ENCODE results near the gene OPCML. TPM values are rescaled to one million over a fixed set of nuclear protein-coding genes. Genes with fewer than 3 reads are reported as not detected.

OPCML gene
- total RNA-seq, 2 experiments from 2014 or later: not detected

- H3K4me1 Mint-ChIP-seq (ENCODE audit: low read depth): no peaks in the 10 kb centered on the region
- no peaks in the 10 kb centered on the region for H3K36me3 Mint-ChIP-seq
- H3K4me3 Mint-ChIP-seq: no peak overlapping the region
- no peak for DNase-seq
- POLR2A ChIA-PET: no interaction called here
- H3K27me3 Mint-ChIP-seq: peaks cover 4% of the 10 kb centered on the region
- CTCF ChIA-PET: no interaction called here
- intact Hi-C loops (cut with micrococcal nuclease): no loop called here
- H3K27ac Mint-ChIP-seq: no peak overlapping the region
- H3K9me3 Mint-ChIP-seq: no peaks in the 10 kb centered on the region
Measured at GRCh38 chr11:132771746-132772145, 760.6 kb downstream of the OPCML start.

GRCh38 chr11:132770829-132771530 lies 761.3 kb downstream of the OPCML start:
- H3K4me1 Mint-ChIP-seq (ENCODE audit: low read depth): no peaks in the 10 kb centered on the region
- H3K27ac Mint-ChIP-seq: no peak overlapping the region
- no peak overlapping the region for H3K4me3 Mint-ChIP-seq
- CTCF ChIA-PET: no interaction called here
- peaks cover 4% of the 10 kb centered on the region for H3K27me3 Mint-ChIP-seq
- no peaks in the 10 kb centered on the region for H3K36me3 Mint-ChIP-seq
- POLR2A ChIA-PET: no interaction called here
- intact Hi-C loops (cut with micrococcal nuclease): no loop called here
- no peak for DNase-seq
- no peaks in the 10 kb centered on the region for H3K9me3 Mint-ChIP-seq

- POLR2A ChIA-PET: no interaction called here
- Mint-ChIP-seq H3K9me3 (peaks cover 20% of the 10 kb centered on the region), H3K4me1 (ENCODE audit: low read depth) (no peaks in the 10 kb centered on the region)
Measured at GRCh38 chr11:132763503-132763902, 768.8 kb downstream of the OPCML start.

GRCh38 chr11:132755934-132756333 lies 776.4 kb downstream of the OPCML start:
- DNase-seq: no peak
- Mint-ChIP-seq H3K4me3 (no peak overlapping the region), H3K9me3 (peaks cover 25% of the 10 kb centered on the region), H3K27ac (no peak overlapping the region), H3K27me3 (no peaks in the 10 kb centered on the region), H3K36me3 (no peaks in the 10 kb centered on the region), H3K4me1 (ENCODE audit: low read depth) (no peaks in the 10 kb centered on the region)
- ChIA-PET CTCF (no interaction called here), POLR2A (no interaction called here)
- intact Hi-C loops (cut with micrococcal nuclease): no loop called here

More at GRCh38 chr11:132763503-132763902, 768.8 kb downstream of the OPCML start:
- H3K4me3 Mint-ChIP-seq: no peak overlapping the region
- no peak overlapping the region for H3K27ac Mint-ChIP-seq
- CTCF ChIA-PET: interaction anchor here (0.6 kb wide), 1 partner anchor 13 kb away, joined by 3 read pairs; no protein-coding TSS in a partner anchor
- no peaks in the 10 kb centered on the region for H3K36me3 Mint-ChIP-seq
- DNase-seq: no peak
- intact Hi-C loops (cut with micrococcal nuclease): no loop called here
- H3K27me3 Mint-ChIP-seq: peaks cover 4% of the 10 kb centered on the region

- intact Hi-C loops (cut with micrococcal nuclease): no loop called here
- no peak overlapping the region for H3K27ac Mint-ChIP-seq
- CTCF ChIA-PET: no interaction called here
- H3K4me1 Mint-ChIP-seq (ENCODE audit: low read depth): no peaks in the 10 kb centered on the region
- H3K4me3 Mint-ChIP-seq: no peak overlapping the region
- DNase-seq: no peak
- H3K36me3 Mint-ChIP-seq: no peaks in the 10 kb centered on the region
- POLR2A ChIA-PET: no interaction called here
- H3K9me3 Mint-ChIP-seq: peaks cover under 1% of the 10 kb centered on the region
- no peaks in the 10 kb centered on the region for H3K27me3 Mint-ChIP-seq
Measured at GRCh38 chr11:132751516-132752250, 780.6 kb downstream of the OPCML start.

- DNase-seq: no peak
- Mint-ChIP-seq H3K4me3 (no peak overlapping the region), H3K4me1 (ENCODE audit: low read depth) (no peaks in the 10 kb centered on the region), H3K27ac (no peak overlapping the region), H3K36me3 (no peaks in the 10 kb centered on the region), H3K9me3 (no peaks in the 10 kb centered on the region), H3K27me3 (no peaks in the 10 kb centered on the region)
- ChIA-PET CTCF (no interaction called here), POLR2A (no interaction called here)
- intact Hi-C loops (cut with micrococcal nuclease): no loop called here
Measured at GRCh38 chr11:132746305-132746704, 786.0 kb downstream of the OPCML start.

GRCh38 chr11:132745306-132745705 lies 787.0 kb downstream of the OPCML start:
- no peaks in the 10 kb centered on the region for H3K4me1 Mint-ChIP-seq (ENCODE audit: low read depth)
- ChIA-PET CTCF (no interaction called here), POLR2A (no interaction called here)
- no peaks in the 10 kb centered on the region for H3K9me3 Mint-ChIP-seq
- DNase-seq: no peak
- no peak overlapping the region for H3K27ac Mint-ChIP-seq
- no peaks in the 10 kb centered on the region for H3K27me3 Mint-ChIP-seq
- H3K4me3 Mint-ChIP-seq: no peak overlapping the region
- intact Hi-C loops (cut with micrococcal nuclease): no loop called here
- no peaks in the 10 kb centered on the region for H3K36me3 Mint-ChIP-seq

GRCh38 chr11:132744771-132745170 lies 787.5 kb downstream of the OPCML start:
- no peaks in the 10 kb centered on the region for H3K36me3 Mint-ChIP-seq
- ChIA-PET CTCF (no interaction called here), POLR2A (no interaction called here)
- no peak overlapping the region for H3K27ac Mint-ChIP-seq
- no peak overlapping the region for H3K4me3 Mint-ChIP-seq
- H3K4me1 Mint-ChIP-seq (ENCODE audit: low read depth): no peaks in the 10 kb centered on the region
- H3K9me3 Mint-ChIP-seq: no peaks in the 10 kb centered on the region
- intact Hi-C loops (cut with micrococcal nuclease): no loop called here
- no peak for DNase-seq
- H3K27me3 Mint-ChIP-seq: no peaks in the 10 kb centered on the region

- CTCF ChIA-PET: no interaction called here
- Mint-ChIP-seq H3K36me3 (no peaks in the 10 kb centered on the region), H3K9me3 (peaks cover 3% of the 10 kb centered on the region), H3K27me3 (no peaks in the 10 kb centered on the region), H3K4me1 (ENCODE audit: low read depth) (no peaks in the 10 kb centered on the region), H3K4me3 (no peak overlapping the region), H3K27ac (no peak overlapping the region)
- intact Hi-C loops (cut with micrococcal nuclease): no loop called here
- POLR2A ChIA-PET: no interaction called here
- no peak for DNase-seq
Measured at GRCh38 chr11:132743601-132744000, 788.7 kb downstream of the OPCML start.

GRCh38 chr11:132742929-132743328 lies 789.4 kb downstream of the OPCML start:
- Mint-ChIP-seq H3K9me3 (peaks cover 3% of the 10 kb centered on the region), H3K36me3 (no peaks in the 10 kb centered on the region), H3K27ac (no peak overlapping the region), H3K4me3 (no peak overlapping the region), H3K4me1 (ENCODE audit: low read depth) (no peaks in the 10 kb centered on the region), H3K27me3 (no peaks in the 10 kb centered on the region)
- no peak for DNase-seq
- intact Hi-C loops (cut with micrococcal nuclease): no loop called here
- CTCF ChIA-PET: no interaction called here
- POLR2A ChIA-PET: no interaction called here

GRCh38 chr11:132734217-132734616 lies 798.1 kb downstream of the OPCML start:
- no peaks in the 10 kb centered on the region for H3K36me3 Mint-ChIP-seq
- ChIA-PET POLR2A (no interaction called here), CTCF (no interaction called here)
- peaks cover 3% of the 10 kb centered on the region for H3K9me3 Mint-ChIP-seq
- H3K4me3 Mint-ChIP-seq: no peak overlapping the region
- no peaks in the 10 kb centered on the region for H3K4me1 Mint-ChIP-seq (ENCODE audit: low read depth)
- intact Hi-C loops (cut with micrococcal nuclease): no loop called here
- no peak overlapping the region for H3K27ac Mint-ChIP-seq
- DNase-seq: no peak
- H3K27me3 Mint-ChIP-seq: no peaks in the 10 kb centered on the region

GRCh38 chr11:132728026-132728425 lies 804.3 kb downstream of the OPCML start:
- no peak overlapping the region for H3K4me3 Mint-ChIP-seq
- intact Hi-C loops (cut with micrococcal nuclease): no loop called here
- no peaks in the 10 kb centered on the region for H3K4me1 Mint-ChIP-seq (ENCODE audit: low read depth)
- POLR2A ChIA-PET: no interaction called here
- H3K27me3 Mint-ChIP-seq: no peaks in the 10 kb centered on the region
- DNase-seq: no peak
- no peaks in the 10 kb centered on the region for H3K36me3 Mint-ChIP-seq
- CTCF ChIA-PET: no interaction called here
- no peak overlapping the region for H3K27ac Mint-ChIP-seq
- peaks cover 3% of the 10 kb centered on the region for H3K9me3 Mint-ChIP-seq

- intact Hi-C loops (cut with micrococcal nuclease): no loop called here
- H3K36me3 Mint-ChIP-seq: no peaks in the 10 kb centered on the region
- CTCF ChIA-PET: interaction anchor here (0.6 kb wide), 1 partner anchor 10 kb away, joined by 4 read pairs; no protein-coding TSS in a partner anchor
- no peaks in the 10 kb centered on the region for H3K27me3 Mint-ChIP-seq
- H3K9me3 Mint-ChIP-seq: peaks cover 3% of the 10 kb centered on the region
- no peak for DNase-seq
- H3K27ac Mint-ChIP-seq: no peak overlapping the region
- POLR2A ChIA-PET: no interaction called here
- H3K4me3 Mint-ChIP-seq: no peak overlapping the region
- H3K4me1 Mint-ChIP-seq (ENCODE audit: low read depth): peaks cover 29% of the 10 kb centered on the region
Measured at GRCh38 chr11:132721526-132721925, 810.8 kb downstream of the OPCML start.

All from activated CD4-positive, alpha-beta memory T cell treated with anti-CD3 and anti-CD28 coated beads for 36 hours (primary cell).